GM12878 (cell line): Measurements from ENCODE around the gene NAV1. TPM values are rescaled to one million over a fixed set of nuclear protein-coding genes. Genes with fewer than 3 reads are reported as not detected.

ENCODE experiments used
- ATAC-seq: fragments of 200-7000 bp; cut with Tn5 transposase; 3 replicates; pipeline ENCODE4 v1.9.1; 2020; ENCODE audit warnings: mild to moderate bottlenecking, moderate library complexity
- BruUV-seq: library from RNA; stranded (reverse); fragments of 400-500 nt; replicated peaks from 2 replicates; lab custom pipeline; 2021; lab: Mats Ljungman, UMichigan
- CTCF ChIA-PET: fragments of 300-600 bp; sonication (Branson Sonifier 250); formaldehyde crosslinking; extraction: SDS; loops from one replicate; lab custom pipeline; 2021; ENCODE audit warnings: inconsistent platforms; lab: Yijun Ruan, JAX
- POLR2A ChIA-PET: fragments of 350-600 bp; formaldehyde crosslinking; extraction: SDS; loops from one replicate; lab custom pipeline; 2021; ENCODE audit warnings: inconsistent platforms; lab: Charles Lee
- RAD21 ChIA-PET: fragments of 300-600 bp; sonication (Branson Sonifier 250); formaldehyde crosslinking; loops from one replicate; lab custom pipeline; 2023; ENCODE audit warnings: antibody characterized with exemption; ENCODE audit not compliant: unreplicated experiment; lab: Charles Lee
- SMC1A ChIA-PET: fragments of 300-600 bp; sonication (Branson Sonifier 250); formaldehyde crosslinking; loops from one replicate; lab custom pipeline; 2023; ENCODE audit not compliant: unreplicated experiment, uncharacterized antibody; lab: Charles Lee
- DNase-seq: peaks from one replicate; pipeline ENCODE4 v3.0.0-alpha.2; 2011; ENCODE audit warnings: low read depth, low spot score
- FAIRE-seq: peaks from 3 replicates; lab custom pipeline; 2011; peaks lifted over from hg19 to GRCh38; lab: Jason Lieb, UNC
- H2AFZ ChIP-seq: 2 replicates; pipeline ENCODE4 v1.6.0; 2011; ENCODE audit warnings: low read depth, low read length, control low read depth; ENCODE audit not compliant: control insufficient read depth
- H3K27ac ChIP-seq: 2 replicates; pipeline ENCODE4 v1.5.1; 2011; ENCODE audit warnings: control low read depth; ENCODE audit not compliant: control insufficient read depth, insufficient read depth
- H3K27me3 ChIP-seq, 2 experiments: replicated peaks in 1 of 2; 2 replicates each; pipeline versions ENCODE4 v1.6.0 to v1.6.1; 2011; ENCODE audit warnings: low read length in 1 of 2; ENCODE audit not compliant: control insufficient read depth in 2 of 2, insufficient read depth in 2 of 2
- H3K36me3 ChIP-seq, 2 experiments: 2 replicates each; pipeline ENCODE4 v1.5.1; 2011; ENCODE audit warnings: low read length in 1 of 2; ENCODE audit not compliant: control insufficient read depth in 2 of 2, insufficient read depth in 2 of 2
- H3K4me1 ChIP-seq: 2 replicates; pipeline ENCODE4 v1.6.1; 2011; ENCODE audit warnings: mild to moderate bottlenecking, low read length, moderate library complexity, mixed read lengths; ENCODE audit not compliant: control insufficient read depth, insufficient read depth
- H3K4me2 ChIP-seq: 2 replicates; pipeline ENCODE4 v1.6.0; 2011; ENCODE audit warnings: control low read depth; ENCODE audit not compliant: control insufficient read depth, insufficient read depth
- H3K4me3 ChIP-seq: fragments of 200-600 bp; sonication (generic); 2 replicates; pipeline ENCODE4 v1.5.1; 2016
- H3K79me2 ChIP-seq: 2 replicates; pipeline ENCODE4 v1.6.0; 2011; ENCODE audit warnings: low read length; ENCODE audit not compliant: control insufficient read depth, insufficient read depth
- H3K9ac ChIP-seq: 2 replicates; pipeline ENCODE4 v1.8.0; 2011; ENCODE audit warnings: low read length, control low read depth, mixed read lengths; ENCODE audit not compliant: control insufficient read depth, insufficient read depth
- H3K9me3 ChIP-seq: replicated peaks from 3 replicates; pipeline ENCODE4 v1.5.1; 2011; ENCODE audit warnings: mild to moderate bottlenecking, low read length; ENCODE audit not compliant: control insufficient read depth, insufficient read depth
- H4K20me1 ChIP-seq: 2 replicates; pipeline ENCODE4 v1.6.0; 2011; ENCODE audit not compliant: control insufficient read depth, insufficient read depth
- CHD4 ChIP-seq: fragments of 200-600 bp; sonication (generic); IDR thresholded peaks from 2 replicates; pipeline ENCODE4 v1.6.1; 2016; ENCODE audit warnings: mild to moderate bottlenecking
- E2F8 ChIP-seq: fragments of 450-650 bp; IDR thresholded peaks from 2 replicates; pipeline ENCODE4 v1.6.1; 2018; ENCODE audit warnings: mild to moderate bottlenecking, low read depth, moderate library complexity; ENCODE audit not compliant: partially characterized antibody
- HDAC6 ChIP-seq: fragments of 200-600 bp; sonication (generic); IDR thresholded peaks from one replicate; pipeline ENCODE4 v1.8.0; 2017; ENCODE audit warnings: antibody characterized with exemption; ENCODE audit not compliant: unreplicated experiment
- MTA3 ChIP-seq: IDR thresholded peaks from 2 replicates; pipeline ENCODE4 v1.6.1; 2012; ENCODE audit warnings: low read length, inconsistent platforms, borderline replicate concordance
- NFIC ChIP-seq: IDR thresholded peaks from 2 replicates; pipeline ENCODE4 v1.6.1; 2012; ENCODE audit warnings: low read depth, mild to moderate bottlenecking, inconsistent platforms, low read length, moderate library complexity
- RAD21 ChIP-seq: IDR thresholded peaks from 2 replicates; pipeline ENCODE4 v1.6.1; 2011; ENCODE audit warnings: mild to moderate bottlenecking, low read depth, low read length, moderate library complexity; ENCODE audit not compliant: insufficient read depth
- SRF ChIP-seq, 2 experiments: IDR thresholded peaks; 2 replicates each; pipeline ENCODE4 v1.6.1; 2011; ENCODE audit warnings: low read depth in 2 of 2, low read length in 2 of 2, mild to moderate bottlenecking in 1 of 2, moderate library complexity in 1 of 2
- WGBS: methylation state at CpG from one replicate; pipeline ENCODE4 v1.1.6; 2016; ENCODE audit warnings: low lambda C conversion rate; ENCODE audit not compliant: insufficient replicate concordance, insufficient coverage; ENCODE audit errors: missing lambda C conversion rate; 5-methylcytosine and 5-hydroxymethylcytosine counted together
- in situ Hi-C: fragments of 300-500 bp; cut with MboI; formaldehyde crosslinking; loops from 9 replicates; pipeline ENCODE4 v1.14.3; 2018; ENCODE audit warnings: mixed read lengths
- intact Hi-C: fragments of 100-400 bp; cut with micrococcal nuclease; formaldehyde crosslinking; loops from one replicate; pipeline ENCODE4 v1.14.2; 2022; ENCODE audit not compliant: unreplicated experiment
- polyA plus RNA-seq, 11 experiments: library from polyadenylated mRNA; depleted of rRNA in 4 of 11; unstranded in 6 of 11; stranded (reverse) in 5 of 11; fragments of >200 nt; fragmentation: Nextera tagmentation in 4 of 11; fragmentation: Illumina TruSeq in 1 of 11; extraction: Ambion mirVana in 4 of 11; extraction: Trizol in 1 of 11; gene quantifications; 1 replicate in 1 of 11; 2 replicates in 10 of 11; pipeline versions ENCODE4 v1.2.1 to v1.2.3, GENCODE V29; 2011 to 2016; ENCODE audit warnings: inconsistent platforms in 2 of 11, missing spikeins in 2 of 11, low read depth in 1 of 11
- total RNA-seq, 4 experiments: library from RNA; depleted of rRNA in 3 of 4; stranded (reverse); fragments of >200 nt in 3 of 4; fragmentation: Illumina TruSeq in 1 of 4; extraction: Trizol in 1 of 4; gene quantifications; 2 replicates each; pipeline versions ENCODE4 v1.2.1 to v1.2.3, GENCODE V29; 2013 to 2021

The NAV1 gene
- total and polyA plus RNA-seq, 10 of the 15 experiments (the other 5 are each of a cell fraction or from before 2014, with no cell fraction given), result 0.04 to 1.3 (median 0.36) TPM

GRCh38 chr1:201583663-201584062 lies 44.7 kb downstream of the NAV1 start:
- FAIRE-seq (no peak), DNase-seq (no peak), ATAC-seq (no peak)
- BruUV-seq, result no TSS peak
- POLR2A ChIA-PET, result no interaction called here
- Histone ChIP-seq H3K4me2 (no peak overlapping the region), H3K36me3 (no peaks in the 10 kb centered on the region), H4K20me1 (no peaks in the 10 kb centered on the region), H3K79me2 (no peaks in the 10 kb centered on the region), H3K27ac (no peak overlapping the region), H3K9me3 (no peaks in the 10 kb centered on the region), H3K4me3 (no peak overlapping the region), H3K4me1 (no peaks in the 10 kb centered on the region), H3K27me3 (peaks cover 2 to 3% of the 10 kb centered on the region in 2 experiments; a peak in 1 of 4 replicates), H2AFZ (no peak overlapping the region), H3K9ac (no peak overlapping the region)
- in situ Hi-C loops, result no loop called here
- intact Hi-C loops, result no loop called here
- RAD21 ChIA-PET, result no interaction called here
- SMC1A ChIA-PET, result no interaction called here
- CTCF ChIA-PET, result interaction anchor here (1.4 kb wide), 1 partner anchor 23 kb away, joined by 3 read pairs; no protein-coding TSS in a partner anchor
- WGBS, result 14% methylated on average over 3 of the region's 3 CpGs
- TF ChIP-seq MTA3 (no peak), NFIC (no peak), SRF (IDR thresholded peaks at IDR 0.05; ENCODE audit: low read depth in 2 of 2, low read length in 2 of 2) (no peak), RAD21 (no peak), CHD4 (no peak), HDAC6 (no peak), E2F8 (no peak)
